PC-3 (cell line): ENCODE data around the gene CARMIL1. TPM values are rescaled to one million over a fixed set of nuclear protein-coding genes. Genes with fewer than 3 reads are reported as not detected.

ENCODE experiments used
- ATAC-seq: fragments of 200-7000 bp; cut with Tn5 transposase; 2 replicates; pipeline ENCODE4 v1.9.1; 2020; ENCODE audit warnings: mild to moderate bottlenecking, moderate library complexity
- BruUV-seq: library from RNA; stranded (reverse); fragments of 400-500 nt; replicated peaks from 2 replicates; lab custom pipeline; 2021; lab: Mats Ljungman, UMichigan
- CTCF ChIA-PET: fragments of 300-600 bp; sonication (Branson Sonifier 250); formaldehyde crosslinking; loops from one replicate; lab custom pipeline; 2022; ENCODE audit warnings: antibody characterized with exemption; lab: Charles Lee
- POLR2A ChIA-PET: fragments of 300-600 bp; sonication (Branson Sonifier 250); formaldehyde crosslinking; loops from one replicate; lab custom pipeline; 2022; ENCODE audit warnings: antibody characterized with exemption; ENCODE audit not compliant: unreplicated experiment; lab: Charles Lee
- DNase-seq: peaks from one replicate; pipeline ENCODE4 v3.0.0-alpha.2; 2015
- H2AFZ ChIP-seq: fragments of 300-600 bp; sonication (generic); 2 replicates; pipeline ENCODE4 v1.6.0; 2016; ENCODE audit warnings: antibody characterized with exemption, low read length
- H3F3A ChIP-seq: fragments of 300-600 bp; sonication (generic); one replicate; pipeline ENCODE4 v1.6.0; 2017; ENCODE audit warnings: antibody characterized with exemption, low read length, control low read depth, mild to moderate bottlenecking; ENCODE audit not compliant: unreplicated experiment
- H3K27ac ChIP-seq: fragments of 300-600 bp; sonication (generic); 2 replicates; pipeline ENCODE4 v1.5.1; 2016; ENCODE audit warnings: mild to moderate bottlenecking, low read length
- H3K27me3 ChIP-seq: fragments of 300-600 bp; sonication (generic); 2 replicates; pipeline ENCODE4 v1.6.1; 2016; ENCODE audit warnings: low read length, mixed read lengths
- H3K36me3 ChIP-seq: fragments of 300-600 bp; sonication (generic); 2 replicates; pipeline ENCODE4 v1.6.1; 2016; ENCODE audit warnings: low read depth, mixed run types, low read length, mixed read lengths
- H3K4me1 ChIP-seq: fragments of 300-600 bp; sonication (generic); 2 replicates; pipeline ENCODE4 v1.5.1; 2016; ENCODE audit warnings: low read length; ENCODE audit not compliant: insufficient read depth
- H3K4me2 ChIP-seq: fragments of 300-600 bp; sonication (generic); 2 replicates; pipeline ENCODE4 v1.6.0; 2016; ENCODE audit warnings: low read length
- H3K4me3 ChIP-seq: fragments of 300-600 bp; sonication (generic); 2 replicates; pipeline ENCODE4 v1.5.1; 2016; ENCODE audit warnings: mild to moderate bottlenecking, low read length, mixed read lengths
- H3K79me2 ChIP-seq: fragments of 300-600 bp; sonication (generic); 2 replicates; pipeline ENCODE4 v1.6.1; 2017; ENCODE audit warnings: low read length, mixed read lengths
- H3K9ac ChIP-seq: fragments of 300-600 bp; sonication (generic); 2 replicates; pipeline ENCODE4 v1.6.0; 2016; ENCODE audit warnings: mild to moderate bottlenecking, low read length
- H3K9me2 ChIP-seq: fragments of 300-600 bp; sonication (generic); replicated peaks from 2 replicates; pipeline ENCODE4 v1.6.1; 2016; ENCODE audit warnings: mixed run types, low read length, mixed read lengths
- H3K9me3 ChIP-seq: fragments of 300-600 bp; sonication (generic); 2 replicates; pipeline ENCODE4 v1.6.1; 2016; ENCODE audit warnings: low read length, mixed read lengths
- H4K20me1 ChIP-seq: fragments of 300-600 bp; sonication (generic); 2 replicates; pipeline ENCODE4 v1.6.1; 2016; ENCODE audit warnings: low read length, mixed read lengths
- CTCF ChIP-seq: fragments of 300-600 bp; sonication (generic); conservative IDR thresholded peaks from 2 replicates; pipeline ENCODE4 v1.5.1; 2017; ENCODE audit warnings: antibody characterized with exemption, low read depth, mild to moderate bottlenecking, low read length
- EZH2 ChIP-seq: fragments of 300-600 bp; sonication (generic); IDR thresholded peaks from one replicate; pipeline ENCODE4 v1.6.1; 2017; ENCODE audit warnings: antibody characterized with exemption, mild to moderate bottlenecking, low read length; ENCODE audit not compliant: unreplicated experiment
- EZH2phosphoT487 ChIP-seq: fragments of 300-600 bp; sonication (generic); IDR thresholded peaks from 2 replicates; pipeline ENCODE4 v1.6.1; 2018; ENCODE audit warnings: mild to moderate bottlenecking, antibody characterized with exemption, low read length, borderline replicate concordance
- intact Hi-C: fragments of 100-400 bp; cut with micrococcal nuclease; formaldehyde crosslinking; loops from 2 replicates; pipeline ENCODE4 v1.9.0; 2023
- total RNA-seq: library from RNA; depleted of rRNA; stranded (reverse); fragments of >200 nt; gene quantifications from 2 replicates; pipeline ENCODE4 v1.2.3, GENCODE V29; 2014

Gene CARMIL1
- total RNA-seq, 1 experiment from 2014 or later, result 22.0 TPM

GRCh38 chr6:25599516-25600085 is 320.4 kb downstream of the CARMIL1 start:
- ChIA-PET POLR2A (no interaction called here), CTCF (no interaction called here)
- DNase-seq, result no peak
- H4K20me1 ChIP-seq, result no peaks in the 10 kb centered on the region
- no peaks in the 10 kb centered on the region for H3F3A ChIP-seq
- no peak overlapping the region for H3K4me2 ChIP-seq
- H3K27me3 ChIP-seq, result no peaks in the 10 kb centered on the region
- H3K27ac ChIP-seq, result no peak overlapping the region
- H3K4me3 ChIP-seq, result no peak overlapping the region
- BruUV-seq, result no TSS peak
- no peak for ATAC-seq
- peaks cover 7% of the 10 kb centered on the region; the same call in 1 of the 2 replicates for H3K4me1 ChIP-seq
- no peaks in the 10 kb centered on the region for H3K36me3 ChIP-seq
- TF ChIP-seq CTCF, result no peak
- no peak for TF ChIP-seq EZH2
- no peak for TF ChIP-seq EZH2phosphoT487
- H3K79me2 ChIP-seq, result no peaks in the 10 kb centered on the region
- H2AFZ ChIP-seq, result no peak overlapping the region
- no peaks in the 10 kb centered on the region for H3K9me2 ChIP-seq
- intact Hi-C loops, result loop anchor here (5.0 kb wide), 3 partner anchors 42 to 527 kb away; no protein-coding TSS in a partner anchor
- no peak overlapping the region for H3K9ac ChIP-seq
- no peaks in the 10 kb centered on the region for H3K9me3 ChIP-seq

GRCh38 chr6:25601800-25602673 is 322.9 kb downstream of the CARMIL1 start:
- no peak overlapping the region for H3K9ac ChIP-seq
- no peak overlapping the region for H3K4me3 ChIP-seq
- no peaks in the 10 kb centered on the region for H3K9me3 ChIP-seq
- ChIA-PET CTCF (interaction anchor here (0.6 to 0.8 kb wide), 3 partner anchors 114 to 379 kb away, joined by 3 to 4 read pairs (median 3); no protein-coding TSS in a partner anchor), POLR2A (interaction anchor here (0.6 kb wide), 1 partner anchor 32 kb away, joined by 3 read pairs; no protein-coding TSS in a partner anchor)
- no peaks in the 10 kb centered on the region for H3K36me3 ChIP-seq
- intact Hi-C loops, result loop anchor here (1.0 to 5.0 kb wide), 6 partner anchors 45 to 745 kb away; no protein-coding TSS in a partner anchor
- peaks cover 7% of the 10 kb centered on the region; the same call in 1 of the 2 replicates for H3K4me1 ChIP-seq
- H3K79me2 ChIP-seq, result no peaks in the 10 kb centered on the region
- no peaks in the 10 kb centered on the region for H3K27me3 ChIP-seq
- no peaks in the 10 kb centered on the region for H4K20me1 ChIP-seq
- no peaks in the 10 kb centered on the region for H3F3A ChIP-seq
- BruUV-seq, result no TSS peak
- H2AFZ ChIP-seq, result no peak overlapping the region
- 0 out of 2 replicates have a peak overlapping the region, but pooled peaks have one; percentile 4 for H3K4me2 ChIP-seq
- TF ChIP-seq EZH2phosphoT487 (no peak), CTCF (peak; percentile 87)
- H3K27ac ChIP-seq, result no peak overlapping the region
- ATAC-seq, result peak; percentile 81
- H3K9me2 ChIP-seq, result no peaks in the 10 kb centered on the region
- DNase-seq, result peak; percentile 70
